GM21825 (cell line): ENCODE data around the gene C11orf24.
"Not testable (repeated sequence)": the region's sequence is repeated elsewhere in the genome, so short reads cannot be mapped to it uniquely, and the experiment has no call there.

Experiments used
- ATAC-seq: cut with Tn5 transposase; IDR thresholded peaks from one replicate; pipeline ENCODE4 v1.9.1; 2021; ENCODE audit warnings: mild to moderate bottlenecking, moderate library complexity; ENCODE audit not compliant: unreplicated experiment

The C11orf24 gene

DNA sequence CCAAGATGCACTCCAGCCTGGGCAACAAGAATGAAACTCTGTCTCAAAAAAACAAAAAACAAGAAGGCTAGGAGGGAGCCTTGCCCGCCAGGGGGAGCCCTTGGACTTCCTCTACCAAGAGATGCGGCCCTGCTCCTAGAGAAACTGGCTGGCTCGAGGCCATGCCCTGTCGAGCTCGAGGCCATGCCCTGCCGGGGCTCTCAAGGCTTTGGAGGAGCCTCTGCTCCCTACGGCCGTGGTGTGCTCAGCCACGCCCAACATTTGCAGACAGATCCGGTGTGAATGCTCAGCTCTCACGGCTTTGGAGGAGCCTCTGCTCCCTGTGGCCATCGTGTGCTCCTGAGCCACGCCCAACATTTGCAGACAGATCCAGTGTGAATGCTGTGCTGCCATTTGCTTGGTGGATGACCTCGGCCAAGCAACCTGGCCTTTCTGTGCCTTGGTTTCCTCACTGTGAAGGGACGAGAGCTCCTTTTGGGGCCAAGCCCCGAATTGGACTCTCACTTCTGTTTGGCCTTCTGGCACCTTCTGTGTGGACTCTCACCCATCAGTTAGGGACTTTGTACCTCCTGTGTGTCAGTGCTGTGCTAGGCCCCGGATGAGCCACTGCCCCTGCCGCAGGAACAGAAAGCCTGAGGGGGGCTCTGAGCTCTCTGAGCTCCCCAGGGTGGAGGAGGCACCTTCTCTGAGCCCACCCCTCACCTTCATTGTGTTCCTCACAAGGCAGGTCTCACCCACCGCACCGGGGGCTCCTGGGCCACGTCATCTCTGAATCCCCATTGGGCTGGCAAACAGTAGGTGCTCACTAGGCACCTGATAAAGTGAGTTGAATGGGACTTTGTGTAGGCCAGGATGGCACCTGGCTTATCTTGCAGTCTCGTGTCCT, 14.1 kb downstream of the C11orf24 start:
- ATAC-seq: no peak

DNA sequence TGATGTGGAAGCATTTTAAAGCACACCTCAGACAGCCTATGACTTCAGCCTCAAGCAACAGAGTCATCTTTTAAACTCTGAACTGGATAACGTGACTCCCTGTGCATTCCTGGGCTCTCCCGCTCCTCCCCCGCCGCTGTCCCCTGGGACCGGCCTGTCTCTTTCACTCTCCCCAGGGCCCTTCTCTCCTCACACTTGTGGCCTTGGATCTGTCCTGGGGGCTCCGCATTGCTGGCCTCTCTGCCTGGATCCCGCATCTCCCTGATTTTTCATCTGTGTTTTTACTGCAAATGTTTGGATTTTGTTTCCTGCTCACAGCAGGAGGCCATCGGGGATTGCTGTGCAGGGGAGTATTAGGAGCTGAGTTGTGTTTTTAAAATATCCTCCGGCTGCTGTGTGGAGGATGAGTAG, 15.4 kb downstream of the C11orf24 start:
- ATAC-seq: no peak

DNA sequence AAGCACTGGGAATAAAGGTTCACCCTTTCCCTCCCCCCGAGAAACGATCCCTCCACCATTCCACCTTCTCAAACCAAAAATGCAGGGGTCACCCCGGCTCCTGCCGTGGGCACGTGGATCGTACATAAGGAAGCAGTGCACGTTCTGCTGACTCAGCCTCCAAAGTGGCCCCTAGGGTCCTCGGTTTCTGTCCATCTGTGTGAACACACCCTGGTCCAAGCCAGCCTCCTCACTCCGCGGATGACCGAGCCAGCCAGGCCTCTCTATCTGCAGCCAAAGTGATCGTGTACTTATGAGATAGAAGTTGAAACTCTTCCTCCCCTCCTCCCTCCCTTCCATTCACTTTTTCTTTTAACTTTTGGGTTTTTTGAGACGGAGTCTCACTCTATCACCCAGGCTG, 16.2 kb downstream of the C11orf24 start:
- ATAC-seq: no peak

DNA sequence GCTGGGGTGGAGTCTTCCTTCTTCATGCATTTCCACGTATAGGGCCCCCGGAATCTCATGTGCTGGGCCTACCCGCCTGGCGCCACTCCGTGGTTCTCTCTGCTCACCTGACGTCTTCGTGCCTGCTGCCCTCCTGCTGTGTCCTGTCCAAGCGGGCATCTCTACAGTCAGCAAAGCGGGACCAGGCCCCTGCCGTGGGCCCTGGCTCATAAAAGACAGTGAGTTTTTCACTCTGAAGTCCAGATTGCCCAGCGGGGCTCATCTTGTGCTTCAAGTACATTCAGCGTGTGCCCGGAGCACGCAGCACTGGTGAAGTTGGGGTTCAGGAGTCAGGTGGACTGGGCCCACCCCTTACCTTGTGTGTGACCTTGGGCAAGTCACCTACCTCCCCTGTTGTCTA, 17.4 kb downstream of the C11orf24 start:
- ATAC-seq: no peak

DNA sequence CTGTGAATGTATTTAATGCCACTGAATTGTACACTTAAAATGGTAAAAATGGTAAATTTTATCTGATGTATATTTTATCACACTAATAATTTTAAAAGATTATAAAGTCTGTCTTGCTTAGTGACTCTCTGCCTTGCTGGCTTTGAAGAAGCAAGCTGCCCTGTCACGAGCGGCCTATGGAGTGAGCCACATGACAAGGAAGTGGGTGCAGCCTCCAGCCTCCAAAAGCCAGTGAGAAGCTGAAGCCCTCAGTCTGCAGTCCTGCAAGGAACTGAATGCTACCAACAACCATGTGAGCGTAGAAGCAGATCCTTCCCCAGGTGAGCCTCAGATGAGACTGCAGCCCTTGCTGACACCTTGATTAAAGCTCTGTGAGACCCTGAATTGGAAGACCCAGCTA, 20.0 kb downstream of the C11orf24 start:
- ATAC-seq: no peak

DNA sequence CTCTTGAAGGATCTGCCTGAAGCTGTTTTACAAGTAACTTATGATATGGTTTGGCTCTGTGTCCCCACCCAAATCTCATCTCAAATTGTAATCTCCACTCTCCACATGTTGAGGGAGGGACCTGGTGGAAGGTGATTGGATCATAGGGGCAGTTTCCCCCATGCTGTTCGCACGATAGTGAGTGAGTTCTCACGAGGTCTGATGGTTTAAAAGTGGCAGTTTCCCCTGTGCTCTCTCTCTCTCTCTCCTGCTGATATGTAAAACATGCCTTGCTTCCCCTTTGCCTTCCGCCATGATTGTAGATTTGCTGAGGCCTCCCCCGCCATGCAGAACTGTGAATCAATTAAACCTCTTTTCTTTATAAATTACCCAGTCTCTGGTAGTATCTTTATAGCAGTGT, 26.9 kb downstream of the C11orf24 start:
- ATAC-seq: not testable (repeated sequence)

DNA sequence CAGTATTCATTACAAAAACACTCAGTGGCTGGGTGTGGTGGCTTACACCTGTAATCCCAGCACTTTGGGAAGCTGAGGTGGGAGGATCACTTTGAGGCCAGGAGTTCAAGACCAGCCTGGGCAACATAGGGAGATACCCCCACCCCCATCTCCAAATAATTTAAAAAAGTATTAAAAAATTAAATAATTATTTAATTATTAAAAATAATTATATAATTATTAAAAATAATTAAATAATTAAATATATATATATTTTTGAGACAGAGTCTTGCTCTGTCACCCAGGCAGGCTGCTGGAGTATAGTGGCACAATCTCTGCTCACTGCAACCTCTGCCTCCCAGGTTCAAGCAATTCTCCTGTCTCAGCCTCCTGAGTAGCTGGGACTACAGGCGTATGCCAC, 27.9 kb downstream of the C11orf24 start:
- not testable (repeated sequence) for ATAC-seq

DNA sequence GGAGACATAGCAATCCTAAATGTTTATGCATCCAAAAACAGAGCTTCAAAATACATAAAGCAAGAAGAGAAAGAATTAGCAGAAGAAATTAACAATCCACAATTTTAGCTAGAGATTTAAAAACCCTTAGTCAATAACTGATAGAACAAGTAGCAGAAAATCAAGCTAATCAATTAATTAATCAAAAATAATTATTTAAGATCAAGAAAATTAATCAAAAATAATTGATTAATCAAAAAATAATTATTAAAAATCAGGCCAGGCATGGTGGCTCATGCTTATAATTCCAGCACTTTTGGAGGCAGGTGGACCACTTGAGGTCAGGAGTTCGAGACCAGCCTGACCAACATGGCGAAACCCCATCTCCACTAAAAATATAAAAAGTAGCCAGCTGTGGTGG, 29.2 kb downstream of the C11orf24 start:
- no peak for ATAC-seq

DNA sequence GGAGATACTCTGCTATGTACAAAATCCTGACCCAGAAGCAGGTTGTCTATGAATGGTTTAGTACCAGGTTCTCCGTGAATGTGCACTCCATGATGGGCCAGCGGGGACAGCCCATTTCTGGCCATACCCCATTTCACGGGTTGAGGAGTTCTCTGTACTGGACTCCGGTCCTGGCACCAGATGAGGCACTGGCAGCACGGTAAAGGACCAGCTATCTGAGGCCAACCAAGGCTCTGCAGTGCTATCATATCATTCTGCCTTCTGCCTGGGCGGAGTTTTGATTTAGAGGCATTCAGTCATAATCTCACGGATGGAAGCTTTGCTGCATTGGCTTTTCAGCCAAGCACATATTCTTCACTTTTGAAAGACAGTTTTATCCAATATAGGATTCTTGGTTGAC, 40.2 kb downstream of the C11orf24 start:
- ATAC-seq: no peak

DNA sequence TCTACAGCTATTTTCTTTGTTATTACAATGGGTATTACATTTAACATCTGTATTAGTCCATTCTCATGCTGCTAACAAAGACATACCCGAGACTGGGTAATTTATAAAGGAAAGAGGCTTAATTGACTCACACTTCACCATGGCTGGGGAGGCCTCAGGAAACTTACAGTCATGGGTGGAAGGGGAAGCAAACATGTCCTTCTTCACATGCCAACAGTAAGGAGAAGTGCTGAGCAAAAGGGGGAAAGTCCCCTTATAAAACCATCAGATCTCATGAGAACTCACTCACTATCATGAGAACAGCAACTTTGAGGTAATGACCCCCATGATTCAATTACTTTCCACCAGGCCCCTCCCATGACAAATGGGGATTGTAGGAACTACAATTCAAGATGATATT, 42.2 kb downstream of the C11orf24 start:
- no peak for ATAC-seq

DNA sequence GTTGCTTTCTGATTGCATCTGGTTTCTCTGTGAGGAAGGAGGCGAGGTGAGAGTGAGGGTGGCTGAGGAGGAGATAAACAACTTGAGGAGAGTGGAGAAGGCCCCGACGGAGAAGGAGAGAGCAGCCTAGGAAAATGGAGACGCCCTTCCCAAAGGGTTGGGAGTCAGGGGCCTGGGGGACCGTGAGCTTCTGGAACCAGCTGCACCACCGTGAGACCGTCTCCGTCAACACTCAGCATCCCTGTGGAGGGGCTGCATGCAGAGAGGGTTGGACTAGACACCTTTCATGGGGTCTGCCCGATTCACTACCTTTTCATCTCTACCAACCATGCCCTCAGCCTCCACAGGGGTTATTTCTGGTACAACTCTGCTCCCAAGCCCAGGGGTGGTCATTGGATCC, 45.4 kb downstream of the C11orf24 start:
- ATAC-seq: no peak

DNA sequence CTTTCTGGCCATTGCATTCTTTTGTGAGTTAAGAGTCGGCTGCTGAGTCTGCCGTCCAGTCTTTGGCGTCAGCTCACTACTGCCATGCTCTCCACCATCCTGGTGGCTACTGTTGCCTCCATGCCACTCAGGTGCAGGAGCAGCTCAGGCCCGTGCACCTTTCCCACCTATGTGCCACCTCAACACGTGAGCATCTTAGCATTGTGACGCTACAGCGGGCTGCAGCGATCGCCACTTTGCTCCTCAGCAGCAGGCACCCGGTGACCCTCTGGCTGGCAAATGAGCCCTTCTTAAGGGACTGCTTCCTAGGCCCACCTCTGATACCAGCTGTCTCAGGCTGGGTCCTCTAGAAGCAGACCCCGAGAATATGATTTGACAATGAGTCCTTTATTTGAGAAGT, 47.2 kb downstream of the C11orf24 start:
- ATAC-seq: no peak

DNA sequence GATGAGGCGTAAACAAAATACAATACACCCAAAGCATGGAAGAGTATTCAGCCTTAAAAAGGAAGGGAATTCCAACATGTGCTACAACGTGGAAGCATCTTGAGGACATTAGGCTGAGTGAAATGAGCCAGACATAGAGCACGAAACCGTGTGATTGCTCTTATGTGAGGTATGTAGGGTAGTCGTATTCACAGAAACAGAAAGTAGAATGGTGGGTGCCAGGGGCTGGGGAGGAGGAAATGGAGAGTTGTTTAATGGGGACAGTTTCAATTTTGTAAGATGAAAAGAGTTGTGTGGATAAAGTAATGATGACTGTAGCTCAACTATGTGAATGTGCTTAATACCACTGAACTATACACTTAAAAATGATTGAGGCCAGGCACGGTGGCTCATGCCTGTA, 48.5 kb downstream of the C11orf24 start:
- ATAC-seq: no peak

DNA sequence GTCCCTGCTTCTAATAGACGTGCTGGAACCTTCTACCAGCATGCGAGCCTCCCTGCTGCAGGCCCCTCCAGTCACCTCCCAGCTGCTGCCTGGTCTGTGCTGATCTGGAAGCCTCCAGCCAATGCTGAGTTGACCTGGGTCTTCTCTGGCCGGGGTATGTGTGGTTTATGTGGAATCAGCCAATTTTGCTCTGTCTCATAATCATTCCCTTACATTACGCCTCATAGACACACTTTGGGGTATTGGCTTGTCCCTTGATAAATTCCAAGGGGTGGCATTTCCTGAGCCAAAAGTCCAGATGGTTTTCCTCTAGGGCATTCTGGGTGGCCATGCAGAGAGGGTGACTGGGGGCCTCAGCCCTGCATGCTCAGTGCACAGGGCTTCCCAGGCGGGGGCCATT, 50.4 kb downstream of the C11orf24 start:
- no peak for ATAC-seq

DNA sequence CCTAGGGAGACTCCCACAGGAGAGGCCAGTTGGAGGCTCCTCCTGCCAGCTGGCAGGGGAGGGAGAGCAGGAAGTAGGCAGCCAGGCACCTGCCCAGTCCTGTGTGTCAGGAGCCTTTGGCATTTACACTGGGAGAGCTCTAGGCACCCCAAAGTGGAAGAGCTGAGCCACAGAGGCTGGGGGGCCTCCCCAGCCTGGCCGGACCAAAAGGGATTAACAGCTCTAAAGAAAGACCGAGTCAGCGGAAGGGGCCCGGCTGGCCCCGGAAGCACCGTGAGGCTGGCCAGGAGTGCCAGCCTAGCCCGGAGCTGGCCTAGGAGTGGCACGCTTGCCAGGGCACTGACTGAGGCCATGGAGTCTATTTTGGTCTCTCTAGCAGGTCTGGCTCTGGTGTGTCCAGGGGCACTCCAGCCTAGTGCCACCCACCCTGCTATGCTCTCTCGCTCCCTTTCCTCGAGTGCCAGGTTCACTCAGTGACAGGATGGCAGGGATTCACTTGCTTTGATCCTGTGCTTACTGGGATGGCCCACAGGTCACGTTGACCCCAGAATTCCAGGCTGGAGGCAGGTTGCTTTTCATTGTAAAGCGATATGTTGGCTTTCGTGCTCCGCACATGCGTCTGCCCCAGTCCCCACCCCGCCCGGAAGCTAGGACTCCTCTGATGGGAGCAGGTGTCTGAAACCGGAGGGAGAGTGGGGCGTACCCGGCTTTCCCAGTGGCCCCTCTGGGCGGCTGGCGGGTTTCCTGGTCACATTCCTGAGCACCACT, 55.4 kb downstream of the C11orf24 start:
- no peak for ATAC-seq

DNA sequence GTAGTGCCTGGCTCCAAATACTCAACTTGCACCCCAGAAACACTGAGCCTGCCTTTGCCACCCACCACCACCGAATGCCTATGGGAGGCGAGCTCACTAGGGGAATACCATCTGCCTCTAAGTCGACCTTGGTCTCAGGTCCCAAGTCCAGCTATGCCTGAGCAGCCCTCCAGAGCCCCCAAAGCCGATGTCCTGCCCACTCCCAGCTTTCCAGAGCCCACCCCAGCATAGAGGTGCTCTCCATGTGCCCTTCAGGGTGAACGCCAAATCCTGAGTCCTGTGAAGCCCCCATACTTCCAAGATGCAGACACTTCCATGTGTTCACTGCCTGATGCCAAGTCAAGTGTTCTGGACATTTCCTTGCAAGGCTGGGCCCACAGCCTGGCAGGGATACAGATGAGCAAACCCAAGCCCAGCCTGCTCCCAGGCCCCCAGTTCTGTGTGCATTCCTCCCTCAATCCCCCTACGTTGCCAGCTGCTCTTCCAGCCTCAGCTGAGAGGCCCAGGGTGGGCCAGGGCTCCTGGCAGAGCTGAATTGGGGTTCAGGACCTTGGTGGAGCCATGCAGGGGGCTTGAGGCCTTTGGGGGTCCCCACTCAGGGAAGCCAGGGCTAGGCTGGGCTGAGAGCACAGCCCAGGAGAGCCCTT, 56.1 kb downstream of the C11orf24 start:
- ATAC-seq: no peak

DNA sequence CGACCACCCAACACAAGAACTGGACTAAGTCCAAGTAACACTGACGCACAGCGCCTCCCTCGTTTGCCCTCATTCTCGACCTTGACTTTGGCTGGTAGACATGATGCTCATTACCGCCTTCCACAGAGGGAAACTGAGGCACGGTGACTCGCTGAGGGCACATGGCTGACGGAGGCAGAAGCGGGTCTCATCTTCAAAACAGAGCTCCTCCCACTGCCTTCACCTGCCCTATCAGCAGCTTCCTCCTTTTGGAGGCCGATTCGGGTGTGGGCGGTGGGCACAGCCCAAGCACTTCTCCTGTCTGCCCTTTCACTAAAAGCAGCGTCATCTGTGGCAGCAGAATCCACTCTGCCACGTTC, 56.7 kb downstream of the C11orf24 start:
- ATAC-seq: no peak

DNA sequence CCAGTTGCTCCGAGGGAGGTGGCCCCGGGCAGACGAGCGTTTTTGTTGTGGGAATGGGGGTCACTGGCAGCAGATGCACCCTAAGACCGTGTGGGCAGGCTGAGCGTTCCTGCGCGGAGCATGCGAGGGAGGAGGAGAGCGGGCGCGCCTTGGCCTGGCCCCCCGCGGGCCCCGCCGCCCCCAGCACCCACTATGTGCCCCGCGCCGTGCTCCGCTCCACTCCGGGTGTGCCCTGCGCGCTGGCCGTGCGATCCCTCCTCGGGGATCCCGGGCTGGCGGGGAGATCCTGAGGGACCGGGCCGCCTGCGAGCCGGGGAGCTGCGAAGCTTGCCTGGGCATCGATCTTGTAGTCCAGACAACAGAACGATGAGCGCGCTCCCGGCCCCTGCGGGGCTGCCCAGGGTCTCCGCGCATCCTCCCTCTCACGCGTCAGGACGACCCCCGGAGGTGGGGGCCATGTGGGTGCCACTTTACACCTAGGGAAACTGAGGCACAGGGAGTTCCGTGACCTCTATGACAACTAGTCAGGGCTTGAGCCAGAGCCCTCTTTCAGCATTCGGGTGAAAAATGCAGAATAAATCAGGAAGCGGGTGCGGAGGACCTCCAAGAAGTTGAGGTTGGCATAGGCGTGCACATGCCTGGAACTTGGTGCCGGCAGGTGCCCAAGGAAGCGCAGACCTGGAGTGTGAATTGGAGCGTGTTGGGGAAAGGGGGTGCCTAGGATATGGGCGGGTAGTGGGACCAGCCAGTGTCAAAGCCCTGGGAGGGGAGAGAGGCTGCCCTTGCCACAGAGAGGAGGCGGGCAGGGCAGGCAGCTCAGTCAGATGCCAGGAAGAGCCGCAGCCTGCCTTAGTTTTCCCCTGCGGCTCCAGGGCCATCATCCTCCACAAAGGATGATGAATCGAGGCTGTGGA, 57.3 kb downstream of the C11orf24 start:
- no peak for ATAC-seq

DNA sequence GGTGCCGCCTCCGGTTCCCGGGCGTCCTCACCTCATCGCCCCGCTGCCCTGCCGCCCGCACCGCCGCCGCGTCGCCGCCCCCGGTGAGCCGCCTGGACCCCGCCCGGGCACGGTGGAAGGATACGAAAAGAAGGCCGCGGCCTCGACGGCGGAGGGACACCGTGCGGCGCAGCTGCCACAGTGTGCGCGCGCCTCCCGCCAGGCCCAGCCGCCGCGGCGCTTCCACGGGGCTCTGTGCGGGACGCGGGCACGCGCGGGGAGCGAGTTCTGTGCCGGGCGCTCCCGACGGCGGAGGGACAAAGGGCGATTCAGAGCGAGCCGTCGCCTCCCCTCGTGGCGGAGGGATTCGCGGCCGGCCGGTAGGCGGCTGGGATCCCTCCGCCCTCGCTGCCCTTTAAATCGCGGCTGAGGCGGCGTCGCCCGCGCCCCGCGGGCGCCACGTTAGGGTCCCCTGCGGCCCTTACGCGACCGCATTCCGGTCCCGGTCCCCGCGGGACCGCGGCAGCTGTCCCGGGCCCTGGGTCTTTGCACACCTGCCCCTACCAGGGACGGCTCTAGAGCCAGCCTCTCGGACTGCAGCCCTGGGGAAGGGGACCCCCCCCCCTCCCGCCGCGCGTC, 58.1 kb downstream of the C11orf24 start:
- ATAC-seq: peak; percentile 44

DNA sequence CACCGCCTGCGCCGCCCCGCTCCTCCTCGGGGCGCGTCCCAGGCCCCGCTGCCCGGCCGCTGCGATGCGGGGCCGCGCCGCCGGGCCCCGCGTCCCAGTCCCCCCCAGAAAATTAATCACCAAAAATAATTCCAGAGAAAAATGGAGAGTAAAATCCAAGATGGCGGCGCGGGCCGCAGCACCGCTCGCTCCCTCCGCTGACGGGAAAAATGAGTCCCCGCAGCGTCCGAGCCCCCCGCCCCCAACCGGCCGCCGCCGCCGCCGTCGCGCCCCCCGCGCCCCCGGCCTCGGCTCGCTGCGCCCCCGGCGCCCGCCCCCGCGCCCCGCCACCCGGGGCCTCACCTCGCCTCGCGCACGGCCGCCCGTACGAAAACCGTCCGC, 58.6 kb downstream of the C11orf24 start, which contains the start of gene KMT5B:
Gene KMT5B, minus strand, starts transcription at position 162 of the 381 bp plus-strand sequence. CDS start 23,220 bp downstream, outside the sequence.
- ATAC-seq: peak; percentile 10
